Activated CD4-positive, alpha-beta T cell treated with anti-CD3 and anti-CD28 coated beads, Interleukin-2, amount 10 ng/mL, durations not matched to agents 24 days and 14 days (primary cell): ENCODE measurements around the gene JUND. TPM values are rescaled to one million over a fixed set of nuclear protein-coding genes. Genes with fewer than 3 reads are reported as not detected.
"Not testable (repeated sequence)": the region's sequence is repeated elsewhere in the genome, so short reads cannot be mapped to it uniquely, and the experiment has no call there.

Source experiments
- DNase-seq: peaks from one replicate; pipeline ENCODE4 v3.0.0; 2022
- H3K27ac Mint-ChIP-seq: one replicate; pipeline ENCODE4 v1.8.0; 2022; ENCODE audit warnings: mild to moderate bottlenecking, mixed read lengths
- H3K27me3 Mint-ChIP-seq: one replicate; pipeline ENCODE4 v1.8.0; 2022; ENCODE audit warnings: mixed read lengths
- H3K36me3 Mint-ChIP-seq: one replicate; pipeline ENCODE4 v1.8.0; 2022; ENCODE audit warnings: low read depth, mild to moderate bottlenecking, mixed read lengths
- H3K4me1 Mint-ChIP-seq: one replicate; pipeline ENCODE4 v1.8.0; 2021; ENCODE audit warnings: mixed read lengths
- H3K4me3 Mint-ChIP-seq: one replicate; pipeline ENCODE4 v1.8.0; 2022; ENCODE audit warnings: mild to moderate bottlenecking, moderate library complexity, mixed read lengths
- H3K9me3 Mint-ChIP-seq: one replicate; pipeline ENCODE4 v1.8.0; 2021; ENCODE audit warnings: mixed read lengths
- intact Hi-C: fragments of 100-400 bp; cut with micrococcal nuclease; formaldehyde crosslinking; loops from one replicate; pipeline ENCODE4 v1.15.1; 2023
- total RNA-seq: library from RNA; stranded (reverse); gene quantifications from 2 replicates; pipeline ENCODE4 v1.2.3, GENCODE V29; 2022

Gene JUND
- total RNA-seq: 382 and 413 TPM in 2 replicates

- peak within 1 kb of the TSS; percentile 99 for H3K4me3 Mint-ChIP-seq
- peaks cover 1% of the 10 kb centered on the region for H3K27me3 Mint-ChIP-seq
- peak; percentile 99 for DNase-seq
- intact Hi-C loops: loop anchor here (1.0 kb wide), 1 partner anchor 9 kb away; no protein-coding TSS in a partner anchor
- H3K27ac Mint-ChIP-seq: peak within 1 kb of the TSS; percentile 98
- peaks cover 39% of the 10 kb centered on the region for H3K36me3 Mint-ChIP-seq
- H3K4me1 Mint-ChIP-seq: peaks cover 46% of the 10 kb centered on the region
- peaks cover 3% of the 10 kb centered on the region for H3K9me3 Mint-ChIP-seq
These were observed at the start of gene JUND for GRCh38 chr19:18281082-18282020. Gene JUND (minus strand): TSS chr19:18281622. CDS start chr19:18281484, 138 bp downstream.

- H3K27ac Mint-ChIP-seq: no peak overlapping the region
- no peaks in the 10 kb centered on the region for H3K36me3 Mint-ChIP-seq
These were observed 49.4 kb upstream of the JUND start for GRCh38 chr19:18330868-18331267.

GRCh38 chr19:18329035-18329376, 47.6 kb upstream of the JUND start:
- DNase-seq: peak; percentile 61
- Mint-ChIP-seq H3K27me3 (no peaks in the 10 kb centered on the region), H3K4me1 (peaks cover 12% of the 10 kb centered on the region), H3K27ac (no peak overlapping the region), H3K9me3 (no peaks in the 10 kb centered on the region), H3K36me3 (no peaks in the 10 kb centered on the region), H3K4me3 (no peak overlapping the region)
- intact Hi-C loops: loop anchor here (5.0 kb wide), 1 partner anchor 83 kb away; no protein-coding TSS in a partner anchor

More at GRCh38 chr19:18330868-18331267, 49.4 kb upstream of the JUND start:
- H3K27me3 Mint-ChIP-seq: no peaks in the 10 kb centered on the region
- H3K9me3 Mint-ChIP-seq: no peaks in the 10 kb centered on the region
- no peak for DNase-seq
- H3K4me1 Mint-ChIP-seq: peaks cover 11% of the 10 kb centered on the region
- H3K4me3 Mint-ChIP-seq: no peak overlapping the region
- intact Hi-C loops: no loop called here

DNA sequence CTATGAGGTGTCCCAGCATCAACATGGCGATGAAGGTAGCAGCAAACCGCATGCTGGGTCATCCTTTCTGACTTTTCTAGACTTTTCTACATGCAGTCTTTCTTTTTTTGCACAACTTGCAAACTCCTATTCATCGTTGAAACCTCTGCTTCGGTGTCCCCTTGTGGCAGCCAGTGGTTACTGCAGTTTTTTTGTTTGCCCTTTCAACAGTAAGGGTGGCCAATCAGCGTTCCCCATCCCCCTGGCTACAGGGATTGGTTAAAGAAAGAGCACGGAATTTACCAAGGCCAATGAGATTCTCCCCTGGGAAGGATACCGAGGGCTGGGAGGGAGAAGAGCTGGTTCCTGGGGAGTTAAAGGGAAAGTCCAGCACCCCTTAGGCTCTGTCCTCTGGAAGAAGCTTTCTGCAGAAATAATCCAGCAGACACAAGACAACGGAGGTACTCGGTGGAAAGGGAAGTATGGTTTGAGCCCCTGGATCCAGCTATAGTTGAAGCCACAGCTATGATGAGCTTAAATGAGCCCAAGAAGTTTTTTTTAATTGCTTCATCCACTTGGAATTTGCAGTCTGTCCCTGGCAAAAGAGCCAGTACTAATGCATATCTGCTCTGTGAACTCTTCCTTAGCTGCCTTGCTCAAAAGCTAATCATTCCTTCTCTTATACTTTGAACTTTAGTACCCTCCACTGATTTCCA, 47.1 kb upstream of the JUND start:
- peak overlapping the region; percentile 52 for H3K27ac Mint-ChIP-seq
- peak overlapping the region; percentile 70 for H3K4me3 Mint-ChIP-seq
- no peaks in the 10 kb centered on the region for H3K9me3 Mint-ChIP-seq
- peak; percentile 96 for DNase-seq
- intact Hi-C loops: loop anchor here (1.0 to 5.0 kb wide), 2 partner anchors 49 to 84 kb away; no protein-coding TSS in a partner anchor
- H3K36me3 Mint-ChIP-seq: no peaks in the 10 kb centered on the region
- H3K4me1 Mint-ChIP-seq: peaks cover 17% of the 10 kb centered on the region
- H3K27me3 Mint-ChIP-seq: no peaks in the 10 kb centered on the region

DNA sequence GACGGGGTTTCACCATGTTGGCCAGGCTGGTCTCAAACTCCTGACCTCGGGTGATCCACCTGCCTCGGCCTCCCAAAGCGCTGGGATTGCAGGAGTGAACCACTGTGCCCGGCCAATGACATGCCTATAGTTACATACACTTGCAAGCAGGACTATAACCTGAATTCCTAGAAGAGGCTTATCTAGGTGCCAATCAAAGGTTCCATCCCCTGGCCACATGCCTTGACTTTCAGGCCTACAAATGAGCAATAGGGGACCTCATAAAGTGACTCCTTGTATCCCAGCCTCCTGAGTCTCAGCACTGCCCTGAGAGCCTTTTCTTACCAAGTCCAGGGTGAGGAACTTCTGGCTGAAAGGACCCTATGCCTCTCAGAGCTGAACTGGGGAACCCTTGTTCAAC, 45.4 kb upstream of the JUND start:
- intact Hi-C loops: loop anchor here (5.0 kb wide), 1 partner anchor 86 kb away; no protein-coding TSS in a partner anchor
- peaks cover 4% of the 10 kb centered on the region for H3K36me3 Mint-ChIP-seq
- no peaks in the 10 kb centered on the region for H3K27me3 Mint-ChIP-seq
- no peaks in the 10 kb centered on the region for H3K9me3 Mint-ChIP-seq
- no peak overlapping the region for H3K4me3 Mint-ChIP-seq
- DNase-seq: no peak
- no peak overlapping the region for H3K27ac Mint-ChIP-seq
- H3K4me1 Mint-ChIP-seq: peaks cover 27% of the 10 kb centered on the region

DNA sequence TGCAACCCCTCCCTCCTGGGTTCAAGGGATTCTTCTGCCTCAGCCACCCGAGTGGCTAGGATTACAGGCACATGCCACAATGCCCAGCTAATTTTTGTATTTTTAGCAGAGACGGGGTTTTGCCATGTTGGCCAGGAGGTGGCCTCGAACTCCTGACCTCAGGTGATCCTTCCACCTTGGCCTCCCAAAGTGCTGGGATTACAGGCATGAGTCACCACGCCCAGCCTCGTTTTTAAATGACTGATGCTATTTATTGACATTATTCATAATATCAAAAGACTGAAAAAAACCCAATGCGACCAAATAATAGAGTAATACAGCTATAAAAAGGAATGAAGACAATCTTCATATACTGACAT, 42.9 kb upstream of the JUND start:
- DNase-seq, intact Hi-C loops, H3K27me3 Mint-ChIP-seq, H3K9me3 Mint-ChIP-seq: not testable (repeated sequence)
- Mint-ChIP-seq H3K36me3 (peaks cover 27% of the 10 kb centered on the region), H3K4me3 (peak overlapping the region; percentile 96), H3K4me1 (peaks cover 47% of the 10 kb centered on the region), H3K27ac (peak overlapping the region; percentile 95)

- Mint-ChIP-seq H3K9me3 (no peaks in the 10 kb centered on the region), H3K4me1 (peaks cover 48% of the 10 kb centered on the region), H3K27ac (peak within 1 kb of the TSS; percentile 95), H3K36me3 (peaks cover 29% of the 10 kb centered on the region), H3K4me3 (peak within 1 kb of the TSS; percentile 96), H3K27me3 (no peaks in the 10 kb centered on the region)
- peak; percentile 100 for DNase-seq
- intact Hi-C loops: loop anchor here (1.0 to 2.0 kb wide), 5 partner anchors 19 to 130 kb away; partner anchors contain the start of genes MPV17L2 and RAB3A
These were observed 41.5 kb upstream of the JUND start, which contains the start of gene LSM4 for GRCh38 chr19:18322759-18323460. Gene LSM4 (minus strand): TSS chr19:18323076. CDS start chr19:18323020, 56 bp downstream.

- H3K4me1 Mint-ChIP-seq: peaks cover 53% of the 10 kb centered on the region
- peak overlapping the region; percentile 96 for H3K4me3 Mint-ChIP-seq
- no peaks in the 10 kb centered on the region for H3K27me3 Mint-ChIP-seq
- H3K36me3 Mint-ChIP-seq: peaks cover 32% of the 10 kb centered on the region
- intact Hi-C loops: loop anchor here (2.0 kb wide), 1 partner anchor 130 kb away; the partner anchor contains the start of gene MPV17L2
- peak overlapping the region; percentile 95 for H3K27ac Mint-ChIP-seq
- no peaks in the 10 kb centered on the region for H3K9me3 Mint-ChIP-seq
- peak; percentile 86 for DNase-seq
These were observed 40.9 kb upstream of the JUND start for GRCh38 chr19:18322318-18322758.

- intact Hi-C loops: loop anchor here (2.0 kb wide), 1 partner anchor 129 kb away; the partner anchor contains the start of gene MPV17L2
- H3K27ac Mint-ChIP-seq: peak overlapping the region; percentile 95
- no peaks in the 10 kb centered on the region for H3K27me3 Mint-ChIP-seq
- peak; percentile 81 for DNase-seq
- H3K4me1 Mint-ChIP-seq: peaks cover 53% of the 10 kb centered on the region
- no peaks in the 10 kb centered on the region for H3K9me3 Mint-ChIP-seq
- H3K4me3 Mint-ChIP-seq: peak overlapping the region; percentile 96
- H3K36me3 Mint-ChIP-seq: peaks cover 32% of the 10 kb centered on the region
These were observed 40.3 kb upstream of the JUND start for GRCh38 chr19:18321734-18322102.

GRCh38 chr19:18320865-18321733, 39.7 kb upstream of the JUND start:
- H3K4me1 Mint-ChIP-seq: peaks cover 54% of the 10 kb centered on the region
- no peaks in the 10 kb centered on the region for H3K27me3 Mint-ChIP-seq
- H3K4me3 Mint-ChIP-seq: peak overlapping the region; percentile 96
- H3K9me3 Mint-ChIP-seq: no peaks in the 10 kb centered on the region
- no peak for DNase-seq
- intact Hi-C loops: no loop called here
- H3K36me3 Mint-ChIP-seq: peaks cover 34% of the 10 kb centered on the region
- H3K27ac Mint-ChIP-seq: peak overlapping the region; percentile 95

GRCh38 chr19:18319591-18320135, 38.2 kb upstream of the JUND start:
- intact Hi-C loops: no loop called here
- Mint-ChIP-seq H3K36me3 (peaks cover 41% of the 10 kb centered on the region), H3K27ac (peak overlapping the region; percentile 87), H3K9me3 (no peaks in the 10 kb centered on the region), H3K4me3 (peak overlapping the region; percentile 56), H3K4me1 (peaks cover 57% of the 10 kb centered on the region), H3K27me3 (no peaks in the 10 kb centered on the region)
- no peak for DNase-seq
